SK-N-DZ (cell line): Measurements from ENCODE around the gene FAM53A.

Experiments used
- DNase-seq: peaks from one replicate; pipeline ENCODE4 v3.0.0-alpha.2; 2015; ENCODE audit warnings: low spot score
- small RNA-seq, 2 experiments: library from RNA; depleted of rRNA; stranded (forward); fragments of <200 nt; gene quantifications; one replicate each; pipeline ENCODE3, GENCODE V24; 2014

Gene FAM53A

GRCh38 chr4:1593881-1594345, 90.2 kb downstream of the FAM53A start:
- no peak for DNase-seq

DNA sequence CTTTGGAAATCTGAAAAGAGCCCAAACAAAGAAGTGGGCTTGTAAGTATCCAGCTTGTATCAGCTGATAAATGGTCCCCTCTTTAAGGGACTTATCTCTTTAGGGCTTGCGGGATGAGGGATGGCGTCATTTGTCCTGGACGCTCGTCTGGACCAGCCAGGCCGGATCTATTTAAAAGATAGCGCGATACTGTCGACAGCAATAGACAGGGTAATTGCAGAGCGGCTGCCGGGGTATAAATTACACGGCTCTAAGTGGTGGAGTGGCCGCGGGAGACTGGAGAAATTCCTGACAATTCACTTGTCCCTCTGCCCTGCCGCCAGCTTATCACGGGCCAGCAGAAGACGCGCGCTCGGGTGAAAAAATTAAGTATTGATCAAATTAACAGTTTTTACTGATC, 90.7 kb downstream of the FAM53A start:
- peak; percentile 61 for DNase-seq

DNA sequence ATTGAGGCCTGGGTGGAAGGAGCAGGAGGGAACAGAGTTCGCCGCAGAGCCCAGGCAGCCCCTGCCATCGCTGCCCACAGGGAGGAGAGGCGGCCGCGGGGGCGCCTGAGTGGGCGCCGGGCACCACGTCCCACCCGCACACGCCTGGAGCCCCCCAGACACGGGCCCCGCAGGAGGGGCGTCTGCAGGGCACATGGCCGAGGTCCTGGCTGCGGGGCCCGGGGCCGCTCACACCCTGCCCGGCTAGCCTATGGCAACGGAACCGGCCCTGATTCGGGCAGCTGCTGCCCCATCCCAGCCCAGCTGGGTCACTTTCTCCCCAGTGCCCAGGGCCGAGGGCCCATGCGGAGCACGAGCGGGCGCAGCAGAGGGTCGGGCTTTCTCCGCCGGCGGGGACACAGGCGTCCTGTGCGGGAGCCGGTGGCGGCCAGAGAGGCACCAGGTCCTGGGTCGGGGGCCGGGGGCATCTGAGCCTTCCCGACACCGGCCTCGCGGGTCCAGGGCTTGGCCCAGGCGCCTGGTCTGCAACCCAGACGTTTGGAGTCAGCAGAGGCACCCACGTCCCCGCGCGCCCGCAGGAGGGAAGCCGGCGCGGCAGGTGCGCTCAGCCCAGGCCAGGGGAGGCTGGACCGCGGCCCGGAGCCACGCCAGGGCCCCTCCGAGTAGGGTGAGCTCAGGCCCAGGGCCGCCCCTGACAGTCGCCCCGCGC, 91.2 kb downstream of the FAM53A start:
- DNase-seq, result no peak

- no peak for DNase-seq
These were observed 91.9 kb downstream of the FAM53A start for GRCh38 chr4:1592068-1592708.

- no peak for DNase-seq
These were observed 93.0 kb downstream of the FAM53A start for GRCh38 chr4:1591107-1591506.

DNA sequence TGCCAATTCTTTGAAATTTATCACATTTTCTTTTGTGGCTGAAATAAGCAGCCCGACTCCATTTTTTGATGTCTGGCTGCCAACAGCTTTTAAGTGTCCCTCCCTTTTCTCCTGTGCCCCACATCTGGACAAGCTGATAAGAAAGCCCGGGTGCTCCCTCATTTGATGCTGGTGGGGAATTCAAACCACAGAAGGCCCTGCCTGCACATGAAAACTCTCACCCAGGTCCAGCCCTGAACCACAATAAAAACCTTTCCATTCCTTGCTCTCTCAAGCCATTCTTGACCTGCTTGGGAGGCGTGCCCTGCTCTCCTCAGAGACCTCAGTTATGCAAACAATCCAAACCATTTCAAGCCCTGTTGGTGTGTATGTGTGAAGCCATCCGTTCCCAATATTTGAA, 93.9 kb downstream of the FAM53A start:
- no peak for DNase-seq

Small RNA genes within 50 kb of the gene (small RNA-seq; reads per million reads assigned to genes)
- gene RF00019, result 0 reads per million in 2 experiments
